M059J (cell line): ENCODE results near the gene KRT86. TPM values are rescaled to one million over a fixed set of nuclear protein-coding genes. Genes with fewer than 3 reads are reported as not detected.

Experiments
- DNase-seq: peaks from one replicate; pipeline ENCODE4 v3.0.0-alpha.2; 2012; ENCODE audit warnings: low read depth
- total RNA-seq: library from RNA; depleted of rRNA; stranded (reverse); fragments of >200 nt; shearing (Covaris generic); gene quantifications from 2 replicates; pipeline ENCODE4 v1.2.3, GENCODE V29; 2014; rRNA removed

KRT86 gene
- total RNA-seq, 1 experiment from 2014 or later: 8.1 TPM

DNA sequence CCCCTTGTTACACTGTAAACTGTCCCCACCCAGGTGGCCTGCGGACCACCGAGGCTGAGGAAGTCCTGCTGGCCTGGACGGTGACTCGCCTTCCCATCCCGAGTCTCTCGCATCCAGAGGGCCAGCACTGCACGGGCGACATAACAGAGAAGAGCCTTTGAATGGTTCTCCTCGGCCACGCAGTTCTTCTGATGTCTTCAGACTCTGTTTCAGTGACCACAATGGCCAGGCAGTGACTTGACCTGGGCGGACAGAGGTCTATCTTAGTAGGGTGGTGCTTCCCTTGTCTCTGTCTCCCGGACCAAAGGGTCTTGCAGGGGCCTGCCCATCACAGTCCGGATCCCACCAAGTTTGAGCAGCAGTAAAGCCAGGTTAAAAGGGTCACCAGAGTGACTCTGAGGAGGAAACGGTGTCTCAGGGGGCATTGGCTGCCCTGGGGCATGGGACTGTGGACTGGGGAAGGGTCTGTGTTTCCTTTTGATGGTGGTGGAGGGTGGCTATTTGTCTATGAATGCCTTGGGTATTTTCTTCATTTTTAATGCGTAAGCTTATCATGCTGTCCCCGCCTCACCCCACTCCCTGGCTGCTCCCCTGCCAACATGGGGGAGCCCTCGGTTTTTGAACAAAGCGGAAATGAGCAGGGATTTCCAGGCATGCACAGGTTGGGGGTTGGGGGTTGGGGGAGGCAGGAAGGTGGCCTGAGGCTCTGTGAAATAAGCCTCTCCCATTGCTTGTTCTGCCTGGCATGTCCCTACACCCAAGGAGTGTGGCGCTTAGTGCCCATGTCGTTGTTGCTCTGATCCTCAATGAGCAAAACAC lies 82.5 kb downstream of the KRT86 start:
- no peak for DNase-seq

Other genes with a start within 250 kb of the KRT86 start
- gene NR4A1, start 223.2 kb upstream of the KRT86 start, total RNA-seq: 0.84 and 2.5 TPM in 2 replicates
- 52.6 and 62.0 TPM in 2 replicates for gene ATG101, start 204.7 kb upstream of the KRT86 start, total RNA-seq
- not detected in 2 replicates for gene SMIM41, start 194.9 kb upstream of the KRT86 start, total RNA-seq
- 36.6 and 52.7 TPM in 2 replicates for gene KRT80, start 82.6 kb upstream of the KRT86 start, total RNA-seq
- 3.0 and 8.4 TPM in 2 replicates for gene KRT7, start 41.4 kb upstream of the KRT86 start, total RNA-seq
- gene KRT81, start 16.9 kb downstream of the KRT86 start, total RNA-seq: 320 and 412 TPM in 2 replicates
- gene KRT83, start 46.8 kb downstream of the KRT86 start, total RNA-seq: 0.22 TPM in 1 of 2 replicates, not detected in the other
- gene KRT85, start 92.8 kb downstream of the KRT86 start, total RNA-seq: not detected in 2 replicates
- gene KRT84, start 111.0 kb downstream of the KRT86 start, total RNA-seq: not detected in 2 replicates
- gene KRT82, start 131.7 kb downstream of the KRT86 start, total RNA-seq: not detected in 2 replicates
- 0.02 TPM in 1 of 2 replicates, not detected in the other for gene KRT75, start 159.7 kb downstream of the KRT86 start, total RNA-seq
- gene KRT6B, start 177.5 kb downstream of the KRT86 start, total RNA-seq: not detected in 2 replicates
- gene KRT6C, start 199.2 kb downstream of the KRT86 start, total RNA-seq: not detected in 2 replicates
- not detected in 2 replicates for gene KRT6A, start 218.6 kb downstream of the KRT86 start, total RNA-seq
- gene KRT5, start 245.7 kb downstream of the KRT86 start, total RNA-seq: not detected in 2 replicates